HG02973 (cell line): Measurements from ENCODE around the gene SFSWAP.
"Not testable (repeated sequence)": the region's sequence is repeated elsewhere in the genome, so short reads cannot be mapped to it uniquely, and the experiment has no call there.

Experiments used
- ATAC-seq: cut with Tn5 transposase; IDR thresholded peaks from one replicate; pipeline ENCODE4 v1.9.1; 2021; ENCODE audit warnings: moderate library complexity; ENCODE audit not compliant: unreplicated experiment

The SFSWAP gene

DNA sequence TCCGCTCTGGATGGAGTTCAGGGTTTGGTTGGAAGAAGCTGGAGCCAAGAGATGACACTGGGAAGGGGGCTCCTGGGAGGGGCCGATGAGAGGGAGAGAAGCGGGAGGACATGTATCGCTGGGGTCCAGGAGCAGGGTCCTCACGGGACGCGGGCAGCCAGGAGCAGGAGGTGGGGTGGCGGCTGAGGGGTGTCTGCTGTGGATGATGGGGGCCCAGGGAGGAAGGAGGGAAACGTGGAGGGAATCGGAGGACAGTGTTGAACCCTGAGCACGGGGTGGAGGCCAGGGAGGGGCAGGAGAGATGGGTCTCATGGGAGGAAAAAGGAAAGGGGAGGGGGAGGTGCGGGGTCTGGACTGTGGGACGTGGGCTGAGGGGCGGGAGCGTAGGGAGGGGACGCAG lies 31.7 kb upstream of the SFSWAP start:
- ATAC-seq: not testable (repeated sequence)

DNA sequence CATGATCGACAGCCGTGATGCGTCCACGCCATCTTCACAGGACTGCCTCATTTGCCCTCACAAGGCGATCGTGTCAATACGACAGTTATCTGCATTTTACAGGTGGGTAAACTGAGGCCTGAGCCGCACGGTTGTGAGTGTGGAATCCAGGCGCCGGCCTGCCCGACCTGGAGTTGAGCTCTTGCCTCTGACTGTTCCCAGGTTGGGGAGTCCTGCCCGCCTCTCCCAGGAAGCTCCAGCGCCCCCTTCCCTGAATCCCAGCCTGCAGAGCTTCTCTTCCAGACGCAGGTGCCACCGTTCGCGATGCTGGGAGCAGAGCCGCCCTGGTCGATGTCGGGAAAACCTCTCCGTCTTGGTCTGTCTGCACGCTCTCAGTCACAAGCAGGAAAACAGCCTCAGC lies 31.1 kb upstream of the SFSWAP start:
- ATAC-seq: not testable (repeated sequence)

DNA sequence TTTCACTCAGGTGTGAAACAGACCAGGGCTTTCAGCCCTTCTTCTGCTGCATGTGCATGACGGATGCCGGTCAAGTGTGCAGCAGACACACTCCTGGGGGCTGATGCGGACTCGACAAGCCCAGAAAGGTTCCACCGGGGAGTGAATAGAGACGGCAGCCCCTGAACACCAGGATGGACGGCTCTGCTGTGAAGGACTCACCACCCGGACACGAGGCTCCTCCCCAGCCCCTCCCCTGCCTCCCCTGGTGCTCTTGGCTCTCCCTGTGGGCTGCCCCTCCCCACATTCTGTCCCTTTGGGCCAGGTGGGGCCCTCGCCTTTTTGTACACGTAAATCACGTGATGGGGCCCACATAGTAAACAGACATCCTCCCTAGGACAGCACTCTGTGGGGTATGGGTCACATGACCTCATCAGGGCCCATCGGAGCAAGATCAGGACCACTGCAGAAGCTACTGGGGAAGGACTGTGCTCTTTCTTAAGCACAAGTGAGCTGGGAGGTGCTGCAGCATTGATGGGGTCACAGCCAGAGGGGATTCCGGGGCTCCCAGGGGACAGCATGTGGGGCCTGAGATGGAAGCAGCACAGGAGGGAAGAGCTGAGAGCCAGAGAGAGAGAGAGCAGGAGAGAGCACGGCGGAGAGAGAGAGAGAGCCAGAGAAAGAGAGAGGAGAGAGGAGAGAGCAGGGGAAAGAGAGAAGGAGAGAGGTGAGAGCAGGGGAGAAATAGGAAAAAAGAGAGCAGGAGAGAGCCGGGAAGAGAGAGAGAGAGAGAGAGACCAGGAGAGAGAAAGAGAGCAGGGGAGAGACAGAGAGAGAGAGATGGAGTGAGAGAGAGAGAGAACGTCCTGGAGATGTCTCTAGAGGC lies 30.3 kb upstream of the SFSWAP start:
- ATAC-seq: not testable (repeated sequence)

DNA sequence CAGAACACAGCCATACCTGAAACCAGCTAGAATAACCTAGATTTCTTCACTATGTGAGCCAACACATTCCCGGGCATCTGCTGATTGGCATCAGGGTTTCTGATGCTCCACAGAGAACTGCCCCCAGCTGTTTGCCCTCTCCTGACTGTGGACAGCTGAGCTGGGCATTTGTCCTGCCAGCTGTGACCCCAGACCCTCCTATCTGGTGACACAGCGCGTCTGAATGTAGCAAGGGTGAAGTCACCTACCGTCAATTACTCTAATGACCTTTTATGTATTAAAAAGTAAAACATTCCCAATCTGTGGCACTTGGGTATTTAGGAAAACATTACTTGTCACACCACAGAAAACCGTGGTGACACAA lies 29.7 kb upstream of the SFSWAP start:
- ATAC-seq: no peak

DNA sequence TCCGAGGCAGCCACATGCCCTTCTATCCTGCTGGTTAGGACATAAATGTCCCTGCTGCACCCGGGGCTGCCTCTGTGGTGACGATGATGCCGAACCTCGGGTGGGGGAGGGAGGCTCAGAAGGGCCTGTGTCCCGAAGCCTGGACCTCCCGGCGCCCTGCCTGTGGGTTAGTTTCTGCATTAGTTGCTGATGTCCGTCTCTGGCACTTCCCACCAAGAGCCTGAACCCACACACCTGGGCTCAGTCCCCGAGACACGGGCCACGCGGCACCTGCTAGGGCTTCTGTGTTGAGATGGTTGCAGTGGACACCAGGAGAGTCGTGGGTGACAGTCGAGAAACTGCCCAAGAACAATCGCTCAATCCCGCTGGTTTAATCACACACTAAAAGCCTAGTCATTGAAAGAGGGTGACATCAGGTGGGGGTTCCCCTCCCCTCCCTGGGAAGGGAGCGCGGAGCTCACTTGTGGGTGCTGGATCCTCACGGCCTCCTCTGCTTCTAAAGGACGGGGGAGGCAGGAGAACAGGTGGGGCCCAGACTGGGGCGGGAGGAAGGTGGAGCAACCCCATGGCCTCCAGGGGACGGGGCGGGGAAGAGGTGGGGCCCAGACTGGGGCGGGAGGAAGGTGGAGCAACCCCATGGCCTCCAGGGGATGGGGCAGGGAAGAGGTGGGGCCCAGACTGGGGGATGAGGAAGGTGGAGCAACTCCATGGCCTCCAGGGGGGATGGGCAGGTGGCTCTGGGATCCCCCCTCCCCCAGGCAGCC lies 29.0 kb upstream of the SFSWAP start:
- ATAC-seq: peak; percentile 86

DNA sequence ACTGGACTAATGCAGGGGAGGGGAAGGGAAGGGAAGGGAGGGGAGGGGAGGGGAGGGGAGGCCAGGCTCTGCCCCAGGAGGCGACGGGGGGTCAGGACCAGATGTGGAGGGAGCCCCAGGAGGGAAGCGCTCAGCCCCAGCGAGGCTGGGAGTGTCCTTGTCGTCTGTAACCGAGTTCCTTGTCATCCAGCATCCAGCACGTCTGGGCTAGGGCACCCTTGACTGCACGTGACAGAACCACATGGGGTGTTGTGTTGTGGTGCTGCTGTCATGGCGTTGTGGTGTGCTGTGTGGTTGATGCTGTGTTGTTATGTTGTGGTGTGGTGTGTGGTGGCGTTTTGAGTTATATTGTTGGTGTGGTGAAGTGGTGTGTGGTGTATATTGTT lies 28.4 kb upstream of the SFSWAP start:
- no peak for ATAC-seq

DNA sequence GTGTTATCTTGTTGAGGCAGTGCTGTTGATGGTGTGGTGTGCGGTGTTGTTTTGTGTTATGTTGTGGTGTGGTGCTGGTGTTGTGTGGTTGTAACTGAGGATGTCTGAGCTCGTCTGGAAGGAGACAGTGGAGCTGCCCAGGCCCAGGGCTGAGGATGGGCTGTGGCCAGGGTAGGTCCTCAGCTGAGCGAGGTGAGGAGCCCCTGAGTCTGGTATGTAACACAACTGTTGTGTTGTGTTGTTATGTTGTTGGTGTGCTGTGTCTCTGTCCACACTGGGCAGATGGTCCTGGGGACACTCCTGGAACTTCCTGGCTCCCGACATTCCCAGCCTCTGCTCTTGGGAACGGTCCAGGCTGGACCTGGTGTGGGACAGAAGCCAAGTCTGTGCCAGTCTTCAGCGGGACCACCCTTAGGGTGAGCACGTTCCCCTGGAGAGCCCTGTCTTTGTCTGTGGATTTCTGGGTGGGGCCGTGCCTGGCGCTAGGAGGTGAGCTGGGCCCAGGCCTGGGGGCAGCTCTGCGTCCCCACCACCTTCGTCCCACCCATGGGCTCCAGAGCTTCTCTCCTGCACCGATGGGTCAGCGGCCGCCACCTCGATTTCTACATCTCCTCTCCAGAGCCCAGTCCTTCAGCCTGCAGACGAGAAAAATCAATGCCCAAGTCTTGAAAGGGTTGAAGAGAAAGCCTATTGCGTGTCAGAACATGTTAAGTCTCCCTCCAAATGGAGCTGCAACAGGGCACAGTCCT lies 27.4 kb upstream of the SFSWAP start:
- ATAC-seq: no peak

DNA sequence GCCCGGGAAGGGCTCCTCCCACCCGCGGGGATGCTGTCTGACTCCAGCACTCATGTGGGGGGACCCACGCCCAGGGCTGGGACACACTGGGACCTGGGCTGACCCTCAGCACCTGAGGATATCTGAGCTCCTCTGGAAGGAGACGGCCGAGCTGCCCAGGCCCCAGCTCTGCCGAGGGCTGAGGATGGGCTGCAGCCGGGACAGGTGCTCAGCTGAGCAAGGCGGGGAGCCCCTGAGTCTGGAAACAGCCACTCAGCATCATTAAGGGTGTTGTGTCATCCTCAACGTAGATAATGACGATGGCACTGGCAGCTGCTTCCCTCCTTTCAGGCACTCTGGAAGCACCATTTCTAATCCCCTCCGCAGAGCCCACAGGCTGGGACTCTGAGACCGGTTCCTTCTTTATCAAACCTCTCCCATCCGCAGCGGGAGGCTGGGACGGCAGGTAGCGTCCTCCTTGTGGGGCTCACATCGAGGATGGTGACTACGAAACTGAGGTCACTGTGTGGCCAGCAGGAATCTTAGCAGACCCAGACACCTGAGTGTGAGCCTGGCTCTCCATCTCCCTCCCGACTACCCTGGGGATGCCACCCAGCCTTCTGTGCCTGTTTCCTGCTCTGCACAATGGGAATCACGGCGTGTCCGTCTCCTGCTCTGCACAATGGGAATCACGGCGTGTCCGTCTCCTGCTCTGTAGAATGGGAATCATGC lies 26.7 kb upstream of the SFSWAP start:
- ATAC-seq: no peak

DNA sequence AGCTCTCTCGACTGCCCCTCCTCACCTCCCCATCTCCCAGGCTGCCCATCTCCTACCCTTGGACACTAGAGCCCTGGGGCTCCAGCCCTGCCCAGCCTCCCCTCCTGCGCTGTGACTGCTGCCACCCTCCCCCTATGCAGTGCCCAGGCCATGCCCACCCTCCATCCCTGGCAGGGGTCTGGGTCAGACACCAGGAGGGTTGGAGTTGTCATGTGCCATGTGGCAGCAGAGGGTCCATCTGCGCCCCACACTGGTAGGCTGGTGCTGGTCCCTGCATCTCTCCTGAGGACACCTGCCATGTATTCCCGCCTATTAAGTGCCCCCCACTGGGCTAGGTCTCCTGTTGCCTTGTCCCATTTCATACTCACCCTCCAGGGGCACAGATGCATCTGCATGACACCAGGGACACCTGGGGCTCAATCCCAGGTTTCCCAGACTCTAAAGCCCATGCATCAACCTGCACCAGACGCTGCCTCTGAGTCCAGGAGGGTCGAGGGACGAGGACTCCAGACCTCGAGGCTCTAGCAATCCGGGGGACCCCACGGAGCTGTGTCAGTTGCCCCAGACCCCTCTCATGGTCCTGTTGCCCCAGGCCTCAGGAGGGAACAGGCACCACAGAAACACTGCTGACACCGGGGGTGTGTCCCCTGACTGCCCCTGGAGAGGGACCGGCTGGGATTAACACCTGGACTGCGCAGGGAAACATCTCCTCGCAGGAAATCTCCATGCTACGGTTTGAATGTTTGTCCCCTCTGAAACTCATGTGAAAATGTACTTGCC lies 23.4 kb upstream of the SFSWAP start:
- no peak for ATAC-seq

DNA sequence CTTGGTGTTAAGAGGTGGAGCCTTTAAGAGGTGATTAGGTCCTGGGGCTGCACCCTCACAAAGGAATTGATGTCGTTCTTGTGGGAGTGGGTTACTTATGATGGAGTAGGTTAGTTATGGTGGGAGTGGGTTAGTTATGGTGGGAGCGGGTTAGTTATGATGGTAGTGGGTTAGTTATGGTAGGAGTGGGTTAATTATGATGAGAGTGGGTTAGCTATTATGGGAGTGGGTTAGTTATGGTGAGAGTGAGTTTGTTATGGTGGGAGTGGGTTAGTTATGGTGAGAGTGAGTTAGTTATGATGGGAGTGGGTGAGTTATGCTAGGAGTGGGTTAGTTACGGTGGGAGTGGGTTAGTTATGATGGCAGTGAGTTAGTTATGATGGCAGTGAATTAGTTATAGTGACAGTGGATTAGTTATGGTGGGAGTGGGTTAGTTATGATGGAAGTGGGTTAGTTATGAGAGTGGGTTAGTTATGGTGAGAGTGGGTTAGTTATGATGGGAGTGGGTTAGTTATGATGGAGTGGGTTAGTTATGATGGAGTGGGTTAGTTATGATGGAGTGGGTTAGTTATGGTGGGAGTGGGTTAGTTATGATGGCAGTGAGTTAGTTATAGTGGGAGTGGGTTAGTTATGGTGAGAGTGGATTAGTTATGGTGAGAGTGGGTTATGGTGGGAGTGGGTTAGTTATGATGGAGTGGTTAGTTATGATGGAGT lies 22.6 kb upstream of the SFSWAP start:
- no peak for ATAC-seq

DNA sequence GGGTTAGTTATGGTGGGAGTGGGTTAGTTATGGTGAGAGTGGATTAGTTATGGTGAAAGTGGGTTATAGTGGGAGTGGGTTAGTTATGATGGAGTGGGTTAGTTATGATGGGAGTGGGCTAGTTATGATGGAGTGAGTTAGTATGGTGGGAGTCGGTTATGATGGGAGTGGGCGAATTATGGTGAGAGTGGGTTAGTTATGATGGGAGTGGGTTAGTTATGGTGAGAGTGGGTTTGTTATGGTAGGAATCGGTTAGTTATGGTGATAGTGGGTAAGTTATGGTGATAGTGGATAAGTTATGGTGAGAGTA lies 22.1 kb upstream of the SFSWAP start:
- no peak for ATAC-seq

DNA sequence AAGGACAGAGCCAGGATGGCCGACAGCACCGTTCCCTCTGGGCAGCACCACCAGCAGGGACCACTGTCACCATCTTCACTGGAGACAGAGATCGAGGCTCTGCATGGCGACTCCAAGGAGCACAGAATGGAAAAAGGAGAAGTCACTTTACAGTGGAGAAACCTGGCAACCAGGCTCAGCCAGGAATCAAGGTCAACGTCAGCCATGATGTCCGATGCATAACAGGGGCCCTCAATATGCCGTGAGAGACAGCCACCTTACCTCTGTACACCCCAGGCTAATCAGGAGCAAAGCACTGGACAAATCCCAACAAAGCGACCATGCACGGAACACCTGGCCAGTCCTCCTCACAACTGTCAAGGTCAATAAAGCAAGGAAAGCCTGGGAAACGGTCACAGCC lies 20.6 kb upstream of the SFSWAP start:
- ATAC-seq: no peak

DNA sequence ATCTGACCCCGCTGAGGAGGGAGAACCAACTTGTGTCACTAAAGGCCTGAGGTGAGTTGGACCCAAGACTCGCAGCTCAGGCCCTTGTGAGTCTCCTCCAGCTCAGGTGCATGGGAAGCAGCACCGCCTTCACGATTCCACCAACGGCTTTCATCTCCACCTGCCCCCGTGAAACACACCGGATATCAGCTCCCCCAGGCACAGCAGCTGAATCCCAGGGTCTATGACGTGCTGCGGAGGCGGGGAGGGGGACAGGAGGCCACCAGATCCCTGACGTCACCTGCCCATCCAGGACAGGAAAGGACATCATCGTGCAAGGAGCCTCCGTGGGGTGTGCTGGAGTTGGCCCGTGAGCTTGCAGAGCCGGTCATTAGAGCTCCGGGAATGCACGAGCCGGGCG lies 18.5 kb upstream of the SFSWAP start:
- no peak for ATAC-seq

DNA sequence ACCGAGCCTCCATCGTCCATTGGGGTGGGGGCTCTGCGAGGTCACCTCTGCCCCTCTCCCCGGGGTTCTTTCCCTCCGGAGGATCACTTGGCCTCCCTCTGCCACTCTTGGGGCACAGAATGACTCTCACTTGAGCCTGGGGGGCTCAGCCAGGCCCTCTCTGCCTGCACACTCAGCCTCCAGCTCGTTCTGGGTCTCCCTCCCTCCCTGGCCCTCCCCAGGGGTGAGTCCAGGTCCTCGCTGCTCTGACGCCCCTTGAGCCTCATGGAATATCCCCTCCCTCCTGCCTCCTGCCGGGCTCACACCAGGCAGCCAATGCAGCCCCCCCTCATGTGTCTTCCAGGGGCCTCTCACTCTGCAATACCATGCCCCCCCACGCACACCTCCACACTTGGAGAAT lies 17.7 kb upstream of the SFSWAP start:
- ATAC-seq: no peak

DNA sequence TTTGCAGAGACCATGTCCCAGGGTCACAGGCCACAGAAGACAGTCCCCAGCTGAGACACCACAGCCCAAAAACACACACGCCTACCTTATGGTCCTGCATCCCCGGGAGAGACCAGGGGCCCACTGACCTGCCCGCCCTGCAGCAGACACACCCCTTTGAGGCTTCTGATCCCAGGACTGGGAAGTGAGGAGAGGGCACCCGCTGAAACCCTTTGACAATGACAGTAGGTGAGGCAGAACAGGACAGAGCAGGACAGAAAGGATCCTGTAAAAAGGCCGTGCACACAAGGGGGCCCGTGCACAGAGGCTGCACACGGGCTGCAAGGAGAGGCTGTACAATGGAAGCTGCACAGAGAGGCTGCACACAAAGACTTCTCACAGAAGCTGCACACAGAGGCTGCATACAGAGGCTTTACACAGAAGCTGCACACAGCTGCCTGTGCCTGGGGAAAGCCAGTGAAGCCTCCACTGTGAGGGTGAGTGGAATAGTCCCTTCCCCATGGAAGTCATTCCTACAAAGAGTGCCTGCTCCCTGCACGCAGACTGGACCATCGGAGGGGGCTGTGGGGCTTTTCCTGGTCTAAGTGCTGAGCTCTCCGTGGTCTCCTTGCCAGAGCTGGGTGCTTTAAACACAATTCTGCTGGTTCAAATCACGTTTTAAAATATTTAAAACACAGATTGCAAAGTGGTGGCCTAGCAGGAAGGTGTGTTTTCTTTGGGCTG lies 16.6 kb upstream of the SFSWAP start:
- ATAC-seq: no peak

DNA sequence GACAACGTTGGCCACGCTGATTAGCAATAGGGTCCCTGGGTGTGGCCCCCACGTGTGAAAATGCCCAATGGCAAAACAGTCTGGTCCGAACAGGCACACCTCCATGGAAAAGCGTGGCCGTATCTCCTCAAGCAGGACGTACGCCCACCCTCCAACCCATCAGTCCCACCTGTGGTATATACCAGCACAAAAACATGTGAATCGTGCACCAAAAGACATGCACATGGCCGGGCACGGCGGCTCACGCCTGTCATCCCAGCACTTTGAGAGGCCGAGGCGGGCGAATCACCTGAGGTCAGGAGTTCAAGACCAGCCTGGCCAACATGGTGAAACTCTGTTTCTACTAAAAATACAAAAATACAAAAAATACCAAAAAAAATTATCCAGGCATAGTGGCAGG lies 14.9 kb upstream of the SFSWAP start:
- ATAC-seq: no peak

DNA sequence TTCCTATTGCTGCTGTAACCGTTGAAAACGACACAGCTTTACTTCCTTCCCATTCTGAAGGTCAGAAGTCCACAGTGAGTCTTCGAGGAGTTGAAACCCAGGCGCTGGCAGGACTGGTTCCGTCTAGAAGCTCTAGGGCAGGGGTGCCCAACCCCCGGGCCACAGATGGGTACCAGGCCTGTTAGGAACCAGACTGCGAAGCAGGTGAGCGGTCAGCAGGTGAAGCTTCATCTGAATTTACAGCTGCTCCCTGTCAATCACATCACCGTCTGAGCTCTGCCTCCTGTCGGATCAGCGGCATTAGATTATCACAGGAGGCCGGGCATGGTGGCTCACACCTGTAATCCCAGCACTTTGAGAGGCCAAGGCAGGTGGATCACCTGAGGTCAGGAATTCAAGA lies 12.6 kb upstream of the SFSWAP start:
- no peak for ATAC-seq

DNA sequence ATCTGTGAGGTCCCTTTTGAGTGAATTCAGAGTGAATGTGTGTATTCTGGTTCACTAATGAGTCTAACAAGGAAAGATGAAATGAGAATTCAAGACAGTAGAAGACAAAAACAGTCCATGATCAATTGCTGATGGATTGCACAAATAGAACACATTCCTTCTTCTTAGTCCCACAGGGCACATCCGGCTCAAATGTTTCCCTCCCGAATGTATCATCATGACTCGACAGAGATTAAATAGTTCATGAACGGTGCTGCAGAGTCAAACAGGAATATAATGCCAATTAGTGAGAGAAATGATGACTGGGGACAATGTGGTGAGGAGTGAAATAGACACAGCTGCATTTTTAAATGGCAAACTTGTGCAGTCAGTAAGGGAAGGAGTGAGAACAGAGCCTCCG lies 11.5 kb upstream of the SFSWAP start:
- no peak for ATAC-seq

DNA sequence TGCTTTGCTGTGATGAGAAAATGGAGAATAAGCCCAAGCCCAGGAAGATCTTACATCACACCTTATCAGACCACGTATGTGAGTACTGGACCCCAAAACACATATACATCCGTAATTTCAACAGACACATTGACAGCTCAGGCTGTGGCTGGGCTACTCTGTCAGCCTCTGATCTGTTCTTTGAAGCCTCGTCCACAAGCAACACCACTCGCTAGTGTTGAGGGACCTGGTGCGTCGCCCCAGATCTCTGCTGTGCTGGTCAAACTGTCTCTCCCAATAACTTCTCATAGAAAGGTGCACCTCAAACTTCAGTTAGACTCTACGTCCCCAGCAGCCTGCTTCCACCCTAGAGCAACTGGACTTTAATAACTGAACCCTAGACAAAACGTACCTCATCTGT lies 10.6 kb upstream of the SFSWAP start:
- no peak for ATAC-seq
